WERI-Rb-1 (cell line): ENCODE data around the gene SORCS2.
A peak's percentile ranks its signal among the peaks of the same experiment; 100 is the strongest.

Experiments used
- DNase-seq: peaks from one replicate; pipeline ENCODE4 v3.0.0-alpha.2; 2020
- H3K27ac ChIP-seq: fragments of 250-450 bp; sonication (Bioruptor Pico); 2 replicates; pipeline ENCODE4 v1.5.1; 2020; ENCODE audit warnings: mild to moderate bottlenecking, moderate library complexity
- H3K27me3 ChIP-seq: fragments of 250-450 bp; sonication (Bioruptor Pico); 2 replicates; pipeline ENCODE4 v1.5.1; 2021; ENCODE audit warnings: mild to moderate bottlenecking, low read depth, moderate library complexity; ENCODE audit not compliant: insufficient read depth, severe bottlenecking
- H3K36me3 ChIP-seq: fragments of 250-450 bp; sonication (Bioruptor Pico); 2 replicates; pipeline ENCODE4 v1.5.1; 2020; ENCODE audit warnings: mild to moderate bottlenecking, moderate library complexity
- H3K4me3 ChIP-seq: 2 replicates; pipeline ENCODE4 v1.5.1; 2011; ENCODE audit warnings: low read depth, mild to moderate bottlenecking, control low read depth, low read length
- H3K9me3 ChIP-seq: fragments of 250-450 bp; sonication (Bioruptor Pico); 2 replicates; pipeline ENCODE4 v1.5.1; 2021; ENCODE audit warnings: mild to moderate bottlenecking, moderate library complexity; ENCODE audit not compliant: severe bottlenecking
- TF ChIP-seq, protein P1 (sequence below): IDR thresholded peaks from 2 replicates; pipeline ENCODE4 v1.5.1; 2011; ENCODE audit warnings: low read depth, mild to moderate bottlenecking, control low read depth, inconsistent platforms, low read length

SORCS2 gene

DNA sequence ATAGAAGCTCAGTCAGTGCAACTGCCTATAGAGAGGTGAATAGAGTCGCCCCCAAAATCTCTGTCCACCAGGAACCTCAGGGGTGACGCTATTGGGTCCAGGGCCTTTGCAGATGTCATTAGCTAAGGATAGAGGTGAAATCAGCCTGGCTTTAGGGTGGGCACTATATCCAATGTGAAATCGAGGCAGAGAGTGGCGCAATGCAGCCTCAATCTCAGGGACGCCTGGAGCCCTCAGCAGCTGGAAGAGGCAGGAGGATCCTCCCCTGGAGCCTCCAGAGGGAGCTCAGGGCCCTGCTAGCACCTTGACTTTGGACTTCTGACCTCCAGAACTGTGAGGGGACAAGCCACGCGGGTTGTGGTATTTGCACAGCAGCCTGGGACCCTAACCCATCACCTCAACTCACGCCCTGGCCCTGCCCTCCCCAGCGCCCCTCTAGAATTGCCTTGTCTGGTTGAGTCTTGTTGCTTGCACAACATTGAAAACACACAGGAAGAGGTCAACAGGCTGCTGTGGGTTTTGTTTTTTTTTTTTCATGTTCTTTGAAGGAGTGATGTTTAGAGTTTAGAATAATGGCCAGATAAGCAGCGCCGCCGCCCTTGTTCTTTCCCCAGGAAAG is 331.8 kb downstream of the SORCS2 start:
- no peak for DNase-seq
- TF ChIP-seq, protein P1, sequence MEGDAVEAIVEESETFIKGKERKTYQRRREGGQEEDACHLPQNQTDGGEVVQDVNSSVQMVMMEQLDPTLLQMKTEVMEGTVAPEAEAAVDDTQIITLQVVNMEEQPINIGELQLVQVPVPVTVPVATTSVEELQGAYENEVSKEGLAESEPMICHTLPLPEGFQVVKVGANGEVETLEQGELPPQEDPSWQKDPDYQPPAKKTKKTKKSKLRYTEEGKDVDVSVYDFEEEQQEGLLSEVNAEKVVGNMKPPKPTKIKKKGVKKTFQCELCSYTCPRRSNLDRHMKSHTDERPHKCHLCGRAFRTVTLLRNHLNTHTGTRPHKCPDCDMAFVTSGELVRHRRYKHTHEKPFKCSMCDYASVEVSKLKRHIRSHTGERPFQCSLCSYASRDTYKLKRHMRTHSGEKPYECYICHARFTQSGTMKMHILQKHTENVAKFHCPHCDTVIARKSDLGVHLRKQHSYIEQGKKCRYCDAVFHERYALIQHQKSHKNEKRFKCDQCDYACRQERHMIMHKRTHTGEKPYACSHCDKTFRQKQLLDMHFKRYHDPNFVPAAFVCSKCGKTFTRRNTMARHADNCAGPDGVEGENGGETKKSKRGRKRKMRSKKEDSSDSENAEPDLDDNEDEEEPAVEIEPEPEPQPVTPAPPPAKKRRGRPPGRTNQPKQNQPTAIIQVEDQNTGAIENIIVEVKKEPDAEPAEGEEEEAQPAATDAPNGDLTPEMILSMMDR: no peak
- peaks cover 4% of the 10 kb centered on the region for H3K36me3 ChIP-seq
- H3K27ac ChIP-seq: no peak overlapping the region
- H3K4me3 ChIP-seq: no peak overlapping the region
- no peaks in the 10 kb centered on the region for H3K27me3 ChIP-seq
- no peaks in the 10 kb centered on the region for H3K9me3 ChIP-seq

DNA sequence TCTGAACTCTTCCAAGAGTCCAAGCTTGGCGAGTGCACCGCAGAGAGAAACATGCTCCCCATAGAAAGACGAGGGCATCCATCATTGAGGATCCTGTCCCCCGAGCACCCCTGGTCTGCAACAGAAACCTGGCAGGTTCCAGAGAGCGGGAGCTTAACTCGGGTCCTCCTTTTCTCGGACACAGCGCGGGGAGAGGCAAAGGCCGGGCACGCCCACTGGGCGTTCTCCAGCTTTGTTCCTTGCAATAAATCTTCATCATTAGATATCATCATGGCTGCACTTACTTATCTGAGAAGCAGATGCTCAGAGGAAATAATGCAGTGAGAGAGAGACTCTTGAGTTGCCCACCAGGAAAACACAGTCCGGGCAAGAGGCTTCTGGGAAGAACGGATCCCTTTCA is 332.5 kb downstream of the SORCS2 start:
- Histone ChIP-seq H3K27me3 (no peaks in the 10 kb centered on the region), H3K36me3 (no peaks in the 10 kb centered on the region), H3K9me3 (no peaks in the 10 kb centered on the region), H3K27ac (no peak overlapping the region), H3K4me3 (no peak overlapping the region)
- TF ChIP-seq, protein P1: no peak
- peak; percentile 78 for DNase-seq

DNA sequence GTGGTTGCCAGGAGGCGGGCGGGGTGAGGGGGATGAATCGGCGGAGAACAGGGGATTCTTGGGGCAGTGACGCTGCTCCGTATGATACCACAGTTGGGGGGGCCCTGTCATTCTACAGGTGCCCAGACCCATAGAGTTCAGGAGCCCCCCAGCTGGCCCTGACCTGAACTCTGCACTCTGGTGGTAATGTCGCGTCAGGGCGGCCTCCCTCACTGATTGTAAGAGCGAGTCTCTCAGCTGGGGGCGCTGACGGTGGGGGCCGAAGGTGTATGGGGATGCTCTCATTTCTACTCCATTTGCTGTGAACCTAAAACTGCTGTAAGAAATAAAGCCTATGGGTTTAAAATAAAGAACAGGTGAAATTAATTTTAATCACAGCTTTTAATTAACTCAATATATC is 334.2 kb downstream of the SORCS2 start:
- Histone ChIP-seq H3K4me3 (no peak overlapping the region), H3K9me3 (no peaks in the 10 kb centered on the region), H3K27me3 (no peaks in the 10 kb centered on the region), H3K36me3 (no peaks in the 10 kb centered on the region; the same call in 1 of the 2 replicates), H3K27ac (no peak overlapping the region)
- DNase-seq: peak; percentile 46
- TF ChIP-seq, protein P1: peak; percentile 50

DNA sequence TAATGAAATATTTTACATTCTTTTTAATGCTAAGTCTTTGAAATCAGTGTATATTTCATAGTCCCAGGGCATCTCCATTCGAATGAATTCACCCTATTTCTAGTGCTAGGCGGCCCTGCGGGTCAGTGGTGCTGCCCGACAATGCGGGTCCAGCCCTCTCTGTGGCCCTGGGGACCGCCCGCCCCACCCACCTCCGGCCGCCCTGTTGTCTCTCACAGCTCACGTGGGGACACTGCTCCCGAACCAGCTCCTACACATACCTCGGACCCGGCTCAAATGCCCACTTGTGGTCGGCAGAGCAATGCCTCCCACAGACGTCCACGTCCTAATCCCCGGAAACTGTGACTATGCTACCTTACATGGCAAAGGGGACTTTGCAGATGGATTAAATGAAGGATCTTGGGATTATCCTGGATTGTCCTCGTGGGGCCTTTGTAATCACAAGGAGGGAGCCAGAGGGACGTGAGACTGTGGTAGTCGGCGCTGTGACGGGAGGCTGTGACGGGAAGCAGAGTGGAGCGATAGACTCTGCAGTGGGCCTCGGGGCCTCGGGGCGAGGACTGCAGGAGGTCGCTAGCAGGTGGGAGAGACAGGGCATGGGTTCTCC is 334.7 kb downstream of the SORCS2 start:
- H3K9me3 ChIP-seq: no peaks in the 10 kb centered on the region
- DNase-seq: peak; percentile 91
- peak overlapping the region; percentile 31 for H3K4me3 ChIP-seq
- H3K27me3 ChIP-seq: no peaks in the 10 kb centered on the region
- TF ChIP-seq, protein P1: 0 out of 2 replicates have a peak, but pooled peaks have one; percentile 17
- peak overlapping the region; percentile 14 for H3K27ac ChIP-seq
- peaks cover 5% of the 10 kb centered on the region; the same call in 1 of the 2 replicates for H3K36me3 ChIP-seq

DNA sequence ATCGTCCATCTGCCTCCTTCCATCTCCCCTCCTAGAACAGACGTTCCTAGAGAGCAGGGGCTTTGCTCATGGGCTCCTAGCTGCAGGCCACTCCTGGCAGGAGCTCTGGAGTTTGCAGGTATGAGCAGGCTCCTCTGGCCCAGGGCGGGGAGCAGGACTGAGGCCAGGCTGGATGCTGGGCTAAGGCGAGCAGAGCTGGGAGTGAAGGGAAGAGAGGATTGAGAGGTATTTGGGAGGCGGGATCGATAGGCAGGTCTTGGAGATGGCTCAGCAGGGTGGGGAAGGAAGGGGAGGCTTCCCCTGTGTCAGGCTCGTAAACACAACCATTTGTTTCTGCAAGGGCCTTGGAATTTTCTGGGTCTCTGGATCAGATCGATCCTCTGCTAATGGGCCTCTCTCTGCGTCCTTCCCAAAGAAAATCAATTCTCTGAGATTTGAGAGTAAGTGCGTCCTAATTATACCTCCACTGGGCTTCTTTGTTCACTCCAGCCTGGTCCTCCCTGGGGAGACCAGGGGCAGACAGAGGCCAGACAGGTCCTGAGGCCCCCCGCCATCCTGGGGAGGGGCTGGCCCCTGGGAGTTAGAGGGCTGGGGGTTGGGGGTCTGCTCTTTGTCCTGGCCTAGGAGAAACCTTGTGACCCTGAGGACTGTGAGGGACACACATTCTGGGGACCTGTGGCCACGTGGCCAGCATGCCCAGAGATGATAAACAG is 337.2 kb downstream of the SORCS2 start:
- DNase-seq: no peak
- H3K27me3 ChIP-seq: no peaks in the 10 kb centered on the region

More for the DNA sequence above, 337.2 kb downstream of the SORCS2 start:
- peaks cover 23% of the 10 kb centered on the region for H3K36me3 ChIP-seq
- TF ChIP-seq, protein P1: no peak
- no peaks in the 10 kb centered on the region for H3K9me3 ChIP-seq
- H3K4me3 ChIP-seq: no peak overlapping the region
- no peak overlapping the region for H3K27ac ChIP-seq
